HG03460 (cell line): Measurements from ENCODE around the gene LMNB1.
"Not testable (repeated sequence)": the region's sequence is repeated elsewhere in the genome, so short reads cannot be mapped to it uniquely, and the experiment has no call there.

Experiments
- ATAC-seq: cut with Tn5 transposase; IDR thresholded peaks from one replicate; pipeline ENCODE4 v1.9.1; 2021; ENCODE audit not compliant: unreplicated experiment

Gene LMNB1

DNA sequence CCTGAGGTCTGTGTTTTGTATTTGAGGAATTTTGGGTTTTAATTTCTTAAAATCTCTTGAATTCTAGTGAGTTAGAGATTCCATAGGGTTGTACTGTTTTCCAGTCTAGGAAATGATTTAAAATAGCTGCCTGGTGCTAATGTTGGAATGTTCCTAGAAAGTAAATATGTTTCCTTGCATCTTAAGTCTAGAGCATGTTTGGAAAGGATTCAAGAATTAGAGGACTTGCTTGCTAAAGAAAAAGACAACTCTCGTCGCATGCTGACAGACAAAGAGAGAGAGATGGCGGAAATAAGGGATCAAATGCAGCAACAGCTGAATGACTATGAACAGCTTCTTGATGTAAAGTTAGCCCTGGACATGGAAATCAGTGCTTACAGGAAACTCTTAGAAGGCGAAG, 41.8 kb downstream of the LMNB1 start:
- ATAC-seq: no peak

DNA sequence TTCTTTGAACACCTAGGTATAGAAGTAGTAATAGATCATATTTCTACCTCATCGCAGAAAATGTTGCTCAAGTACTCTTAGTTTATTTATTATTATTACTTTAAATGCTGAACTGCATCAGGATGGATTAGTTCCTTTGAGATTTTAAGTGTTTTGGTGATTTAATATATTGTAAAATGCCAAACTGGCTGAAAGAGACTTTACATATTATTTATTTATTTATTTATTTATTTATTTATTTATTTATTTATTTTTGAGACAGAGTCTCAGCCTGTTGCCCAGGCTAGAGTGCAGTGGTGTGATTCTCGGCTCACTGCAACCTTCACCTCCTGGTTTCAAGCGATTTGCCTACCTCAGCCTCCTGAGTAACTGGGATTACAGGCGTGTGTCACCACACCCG, 42.3 kb downstream of the LMNB1 start:
- no peak for ATAC-seq

DNA sequence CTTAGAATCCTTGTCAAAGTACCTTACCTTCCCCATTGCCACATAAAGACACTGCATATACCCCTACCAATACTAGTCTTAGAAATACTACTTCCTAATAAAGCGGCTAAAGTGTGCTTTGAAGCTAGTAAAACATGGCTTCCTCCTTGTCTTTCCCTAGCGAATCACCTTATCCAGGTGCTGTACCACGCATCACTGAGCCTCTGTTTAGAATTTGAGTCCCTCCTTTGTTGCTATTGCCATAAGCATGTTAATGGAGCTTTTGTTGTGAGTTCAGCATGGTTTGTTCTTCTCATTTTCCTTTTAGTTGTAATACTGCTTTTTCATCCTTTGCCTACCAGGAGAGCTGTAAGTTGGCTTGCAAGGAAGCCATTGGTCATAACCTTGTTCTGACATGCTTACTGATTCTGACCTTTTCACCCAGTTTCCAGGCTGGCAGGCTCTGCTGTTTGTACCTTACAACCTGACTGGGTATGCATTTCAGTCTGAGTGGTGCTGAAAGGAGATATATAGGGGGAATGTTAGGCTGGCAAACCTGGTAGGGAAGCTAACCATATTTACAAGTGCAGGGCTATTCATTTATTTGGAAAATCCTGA, 49.8 kb downstream of the LMNB1 start:
- no peak for ATAC-seq

DNA sequence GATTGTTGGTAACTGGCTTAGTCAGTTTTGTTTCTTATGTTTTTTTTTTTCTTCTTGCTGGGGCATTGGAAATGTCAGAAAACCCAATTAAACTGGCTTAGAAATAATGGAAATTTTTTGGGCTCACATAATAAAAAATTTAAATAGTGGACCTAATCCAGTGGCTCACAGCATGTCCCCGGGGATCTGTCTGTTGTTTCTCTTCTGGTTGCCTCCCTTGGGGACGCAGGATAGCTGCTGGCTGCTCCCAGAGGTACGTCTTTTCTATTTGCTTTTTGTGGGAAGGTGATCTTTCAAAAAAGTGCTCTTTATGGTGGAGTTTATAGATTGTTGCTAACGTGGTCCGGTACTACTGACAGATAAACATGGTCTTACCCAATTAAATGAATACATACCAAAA, 52.2 kb downstream of the LMNB1 start:
- ATAC-seq: no peak

DNA sequence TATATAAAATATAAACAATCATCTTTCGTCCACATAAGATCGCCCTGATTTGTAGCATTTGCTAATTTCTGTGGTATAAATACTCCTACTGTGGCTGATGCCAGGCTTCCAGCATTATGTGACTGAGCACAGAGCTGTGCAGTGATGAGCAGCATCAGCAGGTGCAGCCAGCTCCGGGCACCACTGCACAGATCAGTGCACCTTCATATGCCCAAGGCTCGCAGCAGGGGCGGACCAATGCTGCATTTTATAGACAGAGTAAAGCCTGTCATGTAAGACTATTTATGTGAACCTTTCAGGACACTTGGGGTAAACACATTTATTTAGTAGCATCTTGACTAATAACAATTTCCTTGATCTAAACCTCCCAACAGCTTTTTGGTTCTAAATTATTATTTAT, 53.1 kb downstream of the LMNB1 start:
- ATAC-seq: no peak

DNA sequence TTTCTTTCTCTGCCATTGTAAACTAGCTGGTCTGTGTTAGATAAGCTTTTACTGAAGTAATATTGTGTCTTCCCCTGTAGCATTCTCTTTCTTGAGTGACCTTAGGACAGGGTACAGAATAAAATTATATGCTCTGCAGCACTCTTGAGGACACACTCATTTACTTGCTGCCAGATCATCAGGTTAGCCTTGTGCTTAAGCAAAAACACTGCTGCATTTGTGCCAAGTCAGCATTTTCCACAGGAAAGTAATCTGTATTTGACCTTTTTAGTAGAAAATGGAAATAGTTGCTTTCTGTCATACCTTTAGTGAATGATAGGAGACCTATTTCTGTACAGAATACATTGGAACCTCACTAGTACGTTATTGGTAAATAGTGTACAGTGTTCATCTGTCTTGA, 54.2 kb downstream of the LMNB1 start:
- ATAC-seq: no peak

DNA sequence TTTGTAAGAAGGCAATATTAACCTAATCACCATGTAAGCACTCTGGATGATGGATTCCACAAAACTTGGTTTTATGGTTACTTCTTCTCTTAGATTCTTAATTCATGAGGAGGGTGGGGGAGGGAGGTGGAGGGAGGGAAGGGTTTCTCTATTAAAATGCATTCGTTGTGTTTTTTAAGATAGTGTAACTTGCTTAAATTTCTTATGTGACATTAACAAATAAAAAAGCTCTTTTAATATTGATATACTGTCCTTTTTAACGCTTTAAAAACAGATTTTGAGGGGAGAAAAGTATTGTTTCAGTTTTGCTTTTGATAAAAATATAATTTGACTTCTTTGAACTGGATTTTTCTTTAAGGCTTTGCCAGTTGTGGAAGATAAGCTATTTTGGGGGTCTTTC, 59.8 kb downstream of the LMNB1 start:
- ATAC-seq: no peak

DNA sequence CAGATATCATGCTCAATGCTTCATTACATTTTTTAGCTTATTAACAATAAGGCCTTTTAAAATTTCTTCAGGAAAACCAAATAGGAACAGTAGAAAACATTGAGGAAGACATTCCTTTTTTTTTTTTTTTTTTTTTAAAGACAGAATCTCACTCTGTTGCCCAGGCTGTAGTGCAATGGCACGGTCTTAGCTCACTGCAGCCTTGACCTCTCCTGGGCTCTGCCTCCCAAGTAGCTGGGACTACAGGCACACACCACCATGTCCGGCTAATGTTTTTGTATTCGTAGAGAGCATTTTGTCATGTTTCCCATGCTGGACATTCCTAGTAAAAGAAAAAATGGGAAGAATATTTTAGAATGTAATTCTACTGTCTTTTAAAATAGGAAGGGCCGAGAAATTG, 60.3 kb downstream of the LMNB1 start:
- no peak for ATAC-seq

DNA sequence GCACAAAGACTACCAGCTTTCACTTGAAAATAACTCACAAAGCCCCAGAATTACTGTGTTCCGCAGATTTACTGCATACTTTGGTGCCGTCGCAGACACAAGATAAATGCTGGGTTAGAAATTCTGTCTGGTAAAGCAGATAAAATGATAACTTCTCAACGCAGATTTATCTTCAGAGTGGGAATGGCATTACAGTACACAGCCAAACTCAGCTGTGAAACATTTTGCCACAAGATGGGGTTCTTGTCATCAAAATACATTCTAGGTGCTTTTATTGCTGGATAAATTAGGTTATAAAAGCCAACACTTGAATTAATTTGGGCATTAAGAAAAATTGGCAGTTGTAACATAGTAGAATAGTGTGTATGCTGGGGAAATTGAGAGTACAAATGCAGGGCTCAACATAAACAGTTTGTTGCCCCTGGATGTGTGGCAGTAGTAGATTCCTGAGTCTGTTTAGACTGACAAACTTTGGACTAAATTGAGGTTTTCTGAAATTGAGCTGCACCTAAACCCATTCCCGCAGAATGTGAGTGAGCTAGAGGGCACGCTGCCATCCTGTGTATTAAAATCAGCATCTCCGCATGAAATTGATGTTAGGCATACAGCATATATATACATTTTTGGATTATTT, 61.1 kb downstream of the LMNB1 start:
- ATAC-seq: no peak

DNA sequence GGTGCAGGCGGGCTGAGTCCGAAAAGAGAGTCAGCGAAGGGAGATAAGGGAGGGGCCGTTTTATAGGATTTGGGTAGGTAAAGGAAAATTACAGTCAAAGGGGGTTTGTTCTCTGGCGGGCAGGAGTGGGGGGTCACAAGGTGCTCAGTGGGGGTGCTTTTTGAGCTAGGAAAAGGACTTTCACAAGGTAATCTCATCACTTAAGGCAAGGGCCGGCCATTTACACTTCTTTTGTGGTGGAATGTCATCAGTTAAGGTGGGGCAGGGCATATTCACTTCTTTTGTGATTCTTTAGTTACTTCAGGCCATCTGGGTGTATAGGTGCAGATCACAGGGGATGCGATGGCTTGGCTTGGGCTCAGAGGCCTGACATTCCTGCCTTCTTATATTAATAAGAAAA, 62.5 kb downstream of the LMNB1 start:
- not testable (repeated sequence) for ATAC-seq

DNA sequence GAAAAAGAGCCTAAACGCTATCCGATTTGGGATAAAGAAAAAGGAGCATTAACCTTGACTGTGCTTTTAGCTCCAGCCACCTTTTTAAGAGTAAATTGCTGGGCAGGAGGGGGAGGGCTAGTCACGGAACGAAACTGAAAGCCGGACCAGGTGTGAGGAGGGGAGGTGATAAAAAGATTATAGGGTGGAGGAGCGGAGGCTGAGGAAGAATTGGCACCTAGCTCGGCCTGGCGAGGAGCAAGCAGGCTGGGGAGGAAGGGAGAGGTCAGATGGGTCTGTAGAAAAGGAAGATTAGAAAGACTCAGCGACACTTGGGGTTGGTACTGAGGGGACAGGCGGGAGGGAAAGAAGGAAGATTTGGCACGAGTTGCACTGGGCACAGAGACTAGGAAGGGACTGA, 66.4 kb downstream of the LMNB1 start:
- ATAC-seq: not testable (repeated sequence)

DNA sequence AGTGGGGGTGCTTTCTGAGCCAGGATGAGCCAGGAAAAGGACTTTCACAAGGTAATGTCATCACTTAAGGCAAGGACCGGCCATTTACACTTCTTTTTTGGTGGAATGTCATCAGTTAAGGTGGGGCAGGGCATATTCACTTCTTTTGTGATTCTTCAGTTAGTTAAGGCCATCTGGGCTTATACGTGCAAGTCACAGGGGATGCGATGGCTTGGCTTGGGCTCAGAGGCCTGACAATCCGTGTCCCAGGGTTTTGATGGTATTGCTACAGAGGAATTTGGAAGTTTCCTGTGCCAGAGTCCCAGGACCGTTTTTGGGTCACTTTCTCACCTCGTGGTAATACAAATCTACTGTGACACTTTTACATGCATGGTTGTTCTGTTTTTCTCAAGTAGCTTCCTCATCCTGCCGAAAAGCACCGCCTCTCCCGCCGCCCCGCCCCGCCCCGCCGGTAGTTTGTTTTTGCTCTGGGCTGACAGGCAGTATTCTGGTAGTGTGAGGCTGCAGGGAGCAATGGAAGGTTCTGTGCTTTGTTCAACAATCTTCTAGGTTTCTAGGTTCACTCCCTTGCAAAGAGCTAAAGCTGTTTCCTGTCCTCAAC, 68.6 kb downstream of the LMNB1 start:
- peak; percentile 92 for ATAC-seq

DNA sequence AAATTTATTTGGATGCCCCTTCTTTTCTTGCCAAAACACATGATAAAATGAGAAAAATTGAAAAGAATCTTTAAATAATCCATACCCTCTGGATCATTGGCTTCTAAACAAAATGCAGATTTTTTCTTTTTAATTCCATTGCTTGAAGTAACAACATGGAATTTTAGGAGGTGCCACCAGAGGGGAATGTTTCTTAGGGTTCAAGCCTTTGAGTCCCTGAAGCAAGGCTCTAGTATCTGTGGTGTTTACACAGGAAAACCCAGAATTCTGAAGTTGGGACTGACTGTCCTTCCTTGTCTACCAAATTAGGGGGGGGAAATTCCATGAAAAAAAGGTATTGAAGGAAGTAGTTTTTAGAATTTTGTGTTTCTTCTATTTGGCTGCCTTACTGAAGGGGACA, 69.4 kb downstream of the LMNB1 start:
- ATAC-seq: no peak

DNA sequence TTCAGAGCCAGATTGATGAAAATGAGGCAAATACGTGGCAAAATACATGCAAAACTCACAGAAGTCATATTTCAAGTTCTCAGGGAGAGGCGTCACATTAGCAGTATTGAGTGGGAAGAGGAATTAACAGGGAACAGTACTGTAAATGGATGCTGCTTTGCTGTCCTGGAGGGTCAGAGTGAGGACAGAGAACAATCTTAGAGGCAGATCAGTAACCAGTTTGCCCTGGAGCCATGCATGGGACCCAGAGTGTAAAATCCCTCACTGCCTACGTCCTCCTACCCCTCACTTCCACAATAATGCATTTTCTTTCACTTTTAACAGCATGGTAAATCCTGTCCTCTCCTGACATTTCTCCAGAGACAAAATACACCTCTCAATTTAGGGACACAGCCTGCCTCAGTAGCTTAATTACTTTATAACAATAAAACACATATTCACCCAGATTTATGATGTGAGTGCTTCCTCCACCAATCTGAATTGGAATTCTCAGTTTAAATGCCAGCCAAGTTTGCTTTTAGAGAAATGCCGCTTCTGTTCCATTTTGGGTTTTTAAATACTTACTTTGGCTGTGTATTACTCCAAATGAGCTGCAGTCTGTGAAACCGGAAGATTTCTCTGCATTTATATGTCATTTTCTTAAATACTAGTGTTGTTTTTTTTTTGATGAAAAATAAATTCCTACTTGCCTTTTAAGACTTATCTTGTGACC, 70.0 kb downstream of the LMNB1 start:
- no peak for ATAC-seq

DNA sequence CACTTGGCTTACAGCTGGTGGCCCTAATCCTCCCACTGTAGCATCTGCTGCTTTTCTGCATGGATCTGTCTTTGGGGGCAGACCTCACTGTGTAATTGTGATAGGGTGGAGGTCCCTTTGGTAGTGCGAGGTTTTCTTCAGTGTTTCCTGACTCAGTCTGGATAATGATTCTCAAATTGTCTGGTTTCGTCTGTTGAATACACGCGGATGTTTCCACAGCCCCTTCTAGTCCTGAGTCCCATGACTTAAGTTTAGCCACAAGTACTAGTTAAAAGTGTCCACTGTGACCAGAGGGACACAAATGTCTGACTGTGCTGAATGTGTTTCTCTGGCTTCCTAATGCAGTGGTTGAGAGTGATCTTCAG, 70.5 kb downstream of the LMNB1 start:
- ATAC-seq: no peak

DNA sequence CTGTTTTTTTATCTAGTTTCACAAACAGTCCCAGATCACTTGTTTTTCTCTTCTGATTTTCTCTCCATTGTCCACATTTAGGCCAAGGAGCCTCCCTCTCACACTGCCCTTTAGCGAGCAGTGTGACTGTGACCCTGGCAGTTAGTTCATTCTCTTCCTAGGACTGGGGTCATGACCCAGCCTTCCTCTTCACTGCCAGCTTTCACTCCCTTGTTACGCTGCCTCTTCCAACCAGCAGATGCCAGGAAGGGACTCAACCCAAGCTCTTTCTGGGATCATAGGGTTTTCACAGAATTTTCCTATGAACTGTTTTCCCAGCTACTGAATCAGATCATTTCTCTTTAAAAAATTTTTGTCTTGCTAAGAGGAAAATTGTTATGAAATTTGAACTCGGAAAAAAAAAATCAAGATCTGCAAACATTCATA, 70.9 kb downstream of the LMNB1 start:
- no peak for ATAC-seq

DNA sequence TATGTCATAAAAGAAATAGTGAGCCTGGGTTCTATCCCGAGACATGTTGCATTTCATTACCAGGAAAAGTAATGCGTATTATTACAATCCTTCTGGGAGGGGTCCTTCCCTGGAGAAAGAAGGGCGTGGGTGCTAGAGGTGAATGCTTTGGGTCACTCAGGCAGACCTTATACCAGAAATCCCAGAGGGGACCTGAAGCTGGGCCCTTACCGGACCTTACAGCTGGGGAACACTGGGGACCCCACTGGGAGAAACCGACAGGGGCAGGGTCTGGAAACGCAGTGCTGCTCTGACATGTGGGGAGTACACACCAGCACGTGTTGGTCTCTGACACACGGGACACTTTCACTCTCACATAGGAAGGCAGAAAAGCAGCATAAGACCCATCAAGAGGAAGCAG, 71.3 kb downstream of the LMNB1 start:
- ATAC-seq: no peak

DNA sequence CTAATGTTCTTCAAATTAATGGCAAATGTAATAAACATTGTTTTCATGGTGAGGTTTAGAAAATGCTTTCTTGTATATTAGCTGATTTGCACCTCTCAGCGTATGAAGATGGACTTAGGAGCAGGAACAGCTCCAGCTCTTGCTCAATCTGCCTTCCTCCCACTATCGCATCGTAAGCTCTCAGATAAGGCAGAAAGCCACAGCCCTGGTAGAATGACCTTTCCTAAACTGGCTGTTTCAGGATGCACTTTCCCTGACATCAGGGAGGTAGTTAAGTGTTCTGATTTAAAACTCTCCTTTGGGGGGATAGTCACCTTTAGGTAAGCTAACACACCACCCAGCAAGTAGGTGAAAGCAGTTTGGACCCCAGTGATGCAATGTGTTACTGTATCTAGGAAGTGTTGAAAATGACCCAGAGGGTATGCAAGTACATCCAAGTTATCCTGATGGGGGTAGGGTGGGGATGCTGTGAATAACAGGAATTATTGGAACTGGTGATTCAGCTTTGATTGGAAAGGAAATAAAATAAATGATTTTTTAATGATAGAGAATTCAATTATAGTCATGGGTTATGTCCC, 72.3 kb downstream of the LMNB1 start:
- ATAC-seq: no peak

DNA sequence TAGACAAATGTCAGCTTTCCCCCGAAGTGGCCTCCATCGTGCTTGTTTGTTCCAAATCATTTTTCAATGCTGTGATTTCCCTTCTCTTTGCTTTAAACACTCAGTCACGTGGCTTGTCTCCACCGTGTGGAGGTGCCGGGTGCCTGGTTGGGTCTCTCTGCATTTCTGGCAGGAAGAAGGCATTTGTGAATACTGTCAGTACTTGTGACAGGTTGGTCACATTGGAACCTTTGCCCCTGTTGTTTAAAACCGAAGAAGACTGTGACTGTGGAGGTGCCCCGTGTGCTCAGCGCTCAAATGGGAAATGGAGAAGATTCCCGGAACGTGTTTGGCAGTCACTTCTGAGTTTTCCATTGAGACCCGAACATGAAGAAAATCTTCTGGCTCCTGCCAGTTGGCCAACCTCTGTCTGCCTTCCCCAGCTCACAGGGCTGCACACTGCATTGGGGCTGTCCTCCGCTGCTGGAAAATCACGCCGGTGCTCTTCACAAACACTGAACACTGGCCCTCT, 74.6 kb downstream of the LMNB1 start:
- ATAC-seq: no peak

DNA sequence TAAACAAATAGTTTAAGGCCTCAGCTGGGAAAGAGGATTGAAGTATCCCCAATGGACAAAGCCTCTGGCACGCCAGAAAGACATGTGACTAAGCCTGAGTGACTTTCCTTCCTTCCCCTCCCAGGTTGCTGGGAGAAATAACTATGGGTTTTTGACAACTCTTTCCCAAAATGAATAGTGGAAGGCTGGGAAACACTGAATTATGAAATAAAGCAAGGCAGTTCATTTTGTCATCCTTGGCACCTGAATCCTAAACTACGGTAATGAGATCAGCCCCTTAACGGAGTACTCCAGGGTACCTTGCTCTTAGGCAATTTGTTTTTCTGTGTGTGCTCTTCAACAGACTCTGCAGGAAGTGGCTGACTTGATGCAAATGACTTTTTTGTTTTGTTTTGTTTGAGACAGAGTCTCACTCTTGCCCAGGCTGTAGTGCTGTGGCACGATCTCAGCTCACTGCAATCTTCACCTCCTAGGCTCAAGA, 75.2 kb downstream of the LMNB1 start:
- ATAC-seq: peak; percentile 82

DNA sequence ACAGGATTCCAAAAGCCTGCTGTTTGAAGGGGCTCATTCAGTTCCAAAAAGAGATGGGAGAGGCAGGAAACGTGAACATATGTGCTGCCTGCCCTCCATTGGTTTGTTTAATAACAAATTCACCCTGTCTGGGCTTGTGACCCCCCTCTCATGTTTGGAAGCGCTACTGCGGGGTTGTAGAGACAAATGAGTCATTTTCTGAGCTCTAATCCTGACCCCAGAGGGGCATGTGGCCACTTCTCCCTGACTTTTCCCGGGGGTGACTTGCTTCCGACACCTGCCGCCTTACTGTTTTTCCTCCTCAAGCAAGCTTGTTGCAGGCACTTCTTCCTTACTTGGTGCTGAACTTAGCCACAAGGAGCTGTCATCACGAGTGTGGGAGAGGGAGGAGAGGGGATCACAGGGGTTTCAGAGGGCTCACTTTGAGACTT, 75.9 kb downstream of the LMNB1 start:
- no peak for ATAC-seq
